ENCODE measurements around the gene HLA-DMA.

- TF ChIP-seq EZH2 (IDR thresholded peaks at IDR 0.05; ENCODE audit: low read depth) = no peak
- TF ChIP-seq, protein P1, sequence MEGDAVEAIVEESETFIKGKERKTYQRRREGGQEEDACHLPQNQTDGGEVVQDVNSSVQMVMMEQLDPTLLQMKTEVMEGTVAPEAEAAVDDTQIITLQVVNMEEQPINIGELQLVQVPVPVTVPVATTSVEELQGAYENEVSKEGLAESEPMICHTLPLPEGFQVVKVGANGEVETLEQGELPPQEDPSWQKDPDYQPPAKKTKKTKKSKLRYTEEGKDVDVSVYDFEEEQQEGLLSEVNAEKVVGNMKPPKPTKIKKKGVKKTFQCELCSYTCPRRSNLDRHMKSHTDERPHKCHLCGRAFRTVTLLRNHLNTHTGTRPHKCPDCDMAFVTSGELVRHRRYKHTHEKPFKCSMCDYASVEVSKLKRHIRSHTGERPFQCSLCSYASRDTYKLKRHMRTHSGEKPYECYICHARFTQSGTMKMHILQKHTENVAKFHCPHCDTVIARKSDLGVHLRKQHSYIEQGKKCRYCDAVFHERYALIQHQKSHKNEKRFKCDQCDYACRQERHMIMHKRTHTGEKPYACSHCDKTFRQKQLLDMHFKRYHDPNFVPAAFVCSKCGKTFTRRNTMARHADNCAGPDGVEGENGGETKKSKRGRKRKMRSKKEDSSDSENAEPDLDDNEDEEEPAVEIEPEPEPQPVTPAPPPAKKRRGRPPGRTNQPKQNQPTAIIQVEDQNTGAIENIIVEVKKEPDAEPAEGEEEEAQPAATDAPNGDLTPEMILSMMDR (conservative IDR thresholded peaks at IDR 0.05) = no peak
Measured at GRCh38 chr6:32945108-32945760, 7.7 kb downstream of the HLA-DMA start.

Measured in PC-9 (cell line).